ENCODE data around the gene IL18.

DNA sequence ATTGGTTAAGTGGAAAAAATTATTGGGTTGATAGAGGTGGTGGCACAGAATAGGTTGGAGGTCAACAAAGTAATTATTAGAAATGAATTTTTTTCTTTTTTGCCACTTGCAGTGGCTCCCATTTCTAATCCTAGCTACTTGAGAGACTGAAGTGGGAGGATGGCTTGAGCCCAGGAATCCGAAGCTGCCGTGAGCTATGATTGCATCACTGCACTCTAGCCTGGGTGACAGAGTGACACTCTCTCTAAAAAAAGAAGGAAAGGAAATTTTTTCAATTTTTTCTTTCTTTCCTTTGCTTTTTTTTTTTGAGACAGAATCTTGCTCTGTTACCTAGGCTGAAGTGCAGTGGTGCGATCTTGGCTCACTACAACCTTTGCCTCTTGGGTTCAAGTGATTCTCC lies 9.3 kb upstream of the IL18 start:
- TF ChIP-seq, protein P1, sequence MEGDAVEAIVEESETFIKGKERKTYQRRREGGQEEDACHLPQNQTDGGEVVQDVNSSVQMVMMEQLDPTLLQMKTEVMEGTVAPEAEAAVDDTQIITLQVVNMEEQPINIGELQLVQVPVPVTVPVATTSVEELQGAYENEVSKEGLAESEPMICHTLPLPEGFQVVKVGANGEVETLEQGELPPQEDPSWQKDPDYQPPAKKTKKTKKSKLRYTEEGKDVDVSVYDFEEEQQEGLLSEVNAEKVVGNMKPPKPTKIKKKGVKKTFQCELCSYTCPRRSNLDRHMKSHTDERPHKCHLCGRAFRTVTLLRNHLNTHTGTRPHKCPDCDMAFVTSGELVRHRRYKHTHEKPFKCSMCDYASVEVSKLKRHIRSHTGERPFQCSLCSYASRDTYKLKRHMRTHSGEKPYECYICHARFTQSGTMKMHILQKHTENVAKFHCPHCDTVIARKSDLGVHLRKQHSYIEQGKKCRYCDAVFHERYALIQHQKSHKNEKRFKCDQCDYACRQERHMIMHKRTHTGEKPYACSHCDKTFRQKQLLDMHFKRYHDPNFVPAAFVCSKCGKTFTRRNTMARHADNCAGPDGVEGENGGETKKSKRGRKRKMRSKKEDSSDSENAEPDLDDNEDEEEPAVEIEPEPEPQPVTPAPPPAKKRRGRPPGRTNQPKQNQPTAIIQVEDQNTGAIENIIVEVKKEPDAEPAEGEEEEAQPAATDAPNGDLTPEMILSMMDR (IDR thresholded peaks at IDR 0.05): no peak
- no peak for TF ChIP-seq EZH2 (IDR thresholded peaks at IDR 0.05; ENCODE audit: borderline replicate concordance, insufficient read depth, low read depth, low read length, poor library complexity, severe bottlenecking)
